ENCODE data around the gene TTC8.

DNA sequence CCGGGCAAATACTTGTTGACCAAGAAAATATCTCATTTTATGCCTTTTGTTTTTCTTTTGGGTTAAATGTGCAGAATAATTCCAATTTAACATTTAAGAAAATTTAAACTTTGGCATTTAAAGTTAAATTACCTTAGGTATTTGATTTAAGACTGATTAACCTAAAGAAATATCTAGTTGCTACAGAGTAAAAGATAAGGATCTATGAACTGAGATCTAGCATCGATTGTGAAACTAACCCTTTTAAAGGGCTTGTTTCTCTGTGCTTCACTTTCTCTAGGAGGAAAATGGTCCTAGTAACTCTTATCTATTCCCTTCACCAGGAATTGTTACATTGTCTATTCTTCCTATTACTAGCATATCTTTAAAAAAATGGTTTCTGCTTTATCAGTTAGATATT lies 2.6 kb upstream of the TTC8 start:
- TF ChIP-seq GATA2 (IDR thresholded peaks at IDR 0.05; ENCODE audit: low read depth, low read length) (no peak; the same call in 1 of the 2 replicates), GATA3 (IDR thresholded peaks at IDR 0.05; ENCODE audit: low read depth, low read length) (peak; percentile 88)
